ENCODE data around the gene CADPS2. TPM values are rescaled to one million over a fixed set of nuclear protein-coding genes. Genes with fewer than 3 reads are reported as not detected.

The CADPS2 gene
- total RNA-seq, 1 experiment from 2014 or later = 12.2 TPM

- peak; percentile 97 for TF ChIP-seq ESRRA (CRISPR knock-in tag; IDR thresholded peaks at IDR 0.05; ENCODE audit: borderline replicate concordance)
- peak; percentile 58; the same call in 1 of the 2 replicates for TF ChIP-seq ZNF281 (CRISPR knock-in tag; IDR thresholded peaks at IDR 0.05)
- TF ChIP-seq MYBL2 (CRISPR knock-in tag; IDR thresholded peaks at IDR 0.05) = peak; percentile 45; the same call in 1 of the 2 replicates
- peak; percentile 99 for TF ChIP-seq TEAD1 (CRISPR knock-in tag; IDR thresholded peaks at IDR 0.05)
- peak; percentile 84 for TF ChIP-seq USF2 (CRISPR knock-in tag; IDR thresholded peaks at IDR 0.05)
- TF ChIP-seq TP53 (CRISPR knock-in tag; IDR thresholded peaks at IDR 0.05) = 0 out of 2 replicates have a peak, but pooled peaks have one; percentile 57
- peak; percentile 56; the same call in 1 of the 2 replicates for TF ChIP-seq SMAD3 (CRISPR knock-in tag; IDR thresholded peaks at IDR 0.05; ENCODE audit: borderline replicate concordance)
- TF ChIP-seq JUN (CRISPR knock-in tag; IDR thresholded peaks at IDR 0.05) = peak; percentile 21; the same call in 1 of the 2 replicates
- TF ChIP-seq ZNF138 (CRISPR knock-in tag; conservative IDR thresholded peaks at IDR 0.05) = 0 out of 2 replicates have a peak, but pooled peaks have one; percentile 36
- TF ChIP-seq SP1 (CRISPR knock-in tag; conservative IDR thresholded peaks at IDR 0.05) = peak; percentile 60
- TF ChIP-seq FOXP4 (CRISPR knock-in tag; IDR thresholded peaks at IDR 0.05) = peak; percentile 96
- peak; percentile 85 for TF ChIP-seq USF1 (CRISPR knock-in tag; IDR thresholded peaks at IDR 0.05)
- peak; percentile 87 for TF ChIP-seq GRHL2 (CRISPR knock-in tag; IDR thresholded peaks at IDR 0.05; ENCODE audit: insufficient replicate concordance, severe bottlenecking)
- peak; percentile 80; the same call in 1 of the 2 replicates for TF ChIP-seq ZNF232 (CRISPR knock-in tag; IDR thresholded peaks at IDR 0.05)
- peak; percentile 96 for TF ChIP-seq FOXK1 (CRISPR knock-in tag; IDR thresholded peaks at IDR 0.05)
- peak; percentile 78; the same call in 1 of the 2 replicates for TF ChIP-seq ZNF532 (CRISPR knock-in tag; IDR thresholded peaks at IDR 0.05; ENCODE audit: borderline replicate concordance)
Measured at GRCh38 chr7:122679269-122679709, 207.0 kb downstream of the CADPS2 start (continued).

Measured in WTC11 (cell line).